H9 (cell line): ENCODE data around the gene PPIL6. TPM values are rescaled to one million over a fixed set of nuclear protein-coding genes. Genes with fewer than 3 reads are reported as not detected.
"Not testable (repeated sequence)": the region's sequence is repeated elsewhere in the genome, so short reads cannot be mapped to it uniquely, and the experiment has no call there.

Experiments
- DNase-seq: peaks from one replicate; pipeline ENCODE4 v3.0.0-alpha.2; 2017
- H2AFZ ChIP-seq: one replicate; pipeline ENCODE4 v1.6.1; 2013; ENCODE audit warnings: mild to moderate bottlenecking, low read length, control low read depth, moderate library complexity
- H2AK5ac ChIP-seq: 2 replicates; pipeline ENCODE4 v1.6.1; 2013; ENCODE audit warnings: low read length, control low read depth, mixed read lengths; ENCODE audit not compliant: insufficient read length
- H2BK120ac ChIP-seq: one replicate; pipeline ENCODE4 v1.6.1; 2013; ENCODE audit warnings: low read depth, mild to moderate bottlenecking, low read length, control low read depth, inconsistent platforms; ENCODE audit not compliant: poor library complexity, severe bottlenecking
- H2BK12ac ChIP-seq: 2 replicates; pipeline ENCODE4 v1.6.1; 2013; ENCODE audit warnings: low read length, control low read depth, mixed read lengths, low read depth; ENCODE audit not compliant: insufficient read length
- H2BK15ac ChIP-seq: 2 replicates; pipeline ENCODE4 v1.6.1; 2013; ENCODE audit warnings: low read depth, low read length, control low read depth
- H2BK20ac ChIP-seq: one replicate; pipeline ENCODE4 v1.6.1; 2013; ENCODE audit warnings: low read depth, mild to moderate bottlenecking, low read length, control low read depth, inconsistent platforms; ENCODE audit not compliant: poor library complexity, severe bottlenecking
- H2BK5ac ChIP-seq: 2 replicates; pipeline ENCODE4 v1.6.1; 2013; ENCODE audit warnings: low read length, control low read depth, mixed read lengths; ENCODE audit not compliant: insufficient read length
- H3K14ac ChIP-seq: 2 replicates; pipeline ENCODE4 v1.6.1; 2013; ENCODE audit warnings: low read length, control low read depth; ENCODE audit not compliant: insufficient read depth
- H3K18ac ChIP-seq: 2 replicates; pipeline ENCODE4 v1.6.1; 2013; ENCODE audit warnings: low read depth, mild to moderate bottlenecking, mixed read lengths, low read length, control low read depth; ENCODE audit not compliant: insufficient read length
- H3K23ac ChIP-seq: 2 replicates; pipeline ENCODE4 v1.6.1; 2013; ENCODE audit warnings: low read length, control low read depth, mixed read lengths, low read depth; ENCODE audit not compliant: insufficient read length
- H3K23me2 ChIP-seq: 2 replicates; pipeline ENCODE4 v1.6.1; 2013; ENCODE audit warnings: low read depth, mild to moderate bottlenecking, mixed read lengths, low read length, control low read depth; ENCODE audit not compliant: insufficient read length, poor library complexity, severe bottlenecking
- H3K27ac ChIP-seq: 2 replicates; pipeline ENCODE4 v1.5.1; 2013; ENCODE audit warnings: low read length, control low read depth, mixed read lengths, low read depth; ENCODE audit not compliant: insufficient read length
- H3K27me3 ChIP-seq: 2 replicates; pipeline ENCODE4 v1.6.1; 2013; ENCODE audit warnings: low read length, control low read depth, inconsistent platforms; ENCODE audit not compliant: insufficient read depth
- H3K4ac ChIP-seq: 2 replicates; pipeline ENCODE4 v1.6.1; 2013; ENCODE audit warnings: low read depth, mild to moderate bottlenecking, control low read depth, inconsistent platforms, low read length, moderate library complexity
- H3K4me1 ChIP-seq: 2 replicates; pipeline ENCODE4 v1.6.1; 2013; ENCODE audit warnings: low read length, control low read depth, inconsistent platforms; ENCODE audit not compliant: insufficient read depth
- H3K4me2 ChIP-seq: 2 replicates; pipeline ENCODE4 v1.6.1; 2013; ENCODE audit warnings: low read length, control low read depth, mixed read lengths; ENCODE audit not compliant: insufficient read length, insufficient read depth
- H3K56ac ChIP-seq: 2 replicates; pipeline ENCODE4 v1.6.1; 2013; ENCODE audit warnings: low read depth, mild to moderate bottlenecking, mixed read lengths, low read length, control low read depth; ENCODE audit not compliant: insufficient read length
- H3K79me1 ChIP-seq: 2 replicates; pipeline ENCODE4 v1.6.1; 2013; ENCODE audit warnings: low read depth, mild to moderate bottlenecking, moderate library complexity, low read length, control low read depth, inconsistent platforms; ENCODE audit not compliant: insufficient read depth, poor library complexity, severe bottlenecking
- H3K79me2 ChIP-seq: 2 replicates; pipeline ENCODE4 v1.6.1; 2013; ENCODE audit warnings: low read length, control low read depth, inconsistent platforms; ENCODE audit not compliant: insufficient read depth
- H3K9ac ChIP-seq: 2 replicates; pipeline ENCODE4 v1.6.1; 2013; ENCODE audit warnings: low read length, control low read depth, mixed read lengths; ENCODE audit not compliant: insufficient read length; ENCODE audit errors: extremely low read depth
- H3K9me3 ChIP-seq: one replicate; pipeline ENCODE4 v1.6.1; 2013; ENCODE audit warnings: low read depth, low read length, inconsistent platforms; ENCODE audit not compliant: control insufficient read depth
- H3T11ph ChIP-seq: one replicate; pipeline ENCODE4 v1.6.1; 2013; ENCODE audit warnings: mild to moderate bottlenecking, low read length, control low read depth, inconsistent platforms
- H4K20me1 ChIP-seq: one replicate; pipeline ENCODE4 v1.6.1; 2013; ENCODE audit not compliant: control insufficient read depth, insufficient read length, insufficient read depth
- H4K5ac ChIP-seq: 2 replicates; pipeline ENCODE4 v1.6.1; 2013; ENCODE audit warnings: low read depth, mild to moderate bottlenecking, mixed read lengths, low read length, control low read depth; ENCODE audit not compliant: insufficient read length
- H4K8ac ChIP-seq: replicated peaks from 2 replicates; pipeline ENCODE4 v1.6.1; 2013; ENCODE audit warnings: low read length, control low read depth, mixed read lengths, low read depth; ENCODE audit not compliant: insufficient read length
- H4K91ac ChIP-seq: 2 replicates; pipeline ENCODE4 v1.6.1; 2013; ENCODE audit warnings: low read depth, mild to moderate bottlenecking, moderate library complexity, mixed read lengths, low read length, control low read depth; ENCODE audit not compliant: insufficient read length
- H3K27ac Mint-ChIP-seq, 3 experiments: 2 replicates in 2 of 3; 3 replicates in 1 of 3; pipeline ENCODE4 v1.8.0; 2020 to 2021; ENCODE audit warnings: mixed read lengths in 3 of 3, mild to moderate bottlenecking in 1 of 3, moderate library complexity in 1 of 3
- H3K27me3 Mint-ChIP-seq: 2 replicates; pipeline ENCODE4 v1.8.0; 2021; ENCODE audit warnings: low read depth, mild to moderate bottlenecking, moderate library complexity, mixed read lengths
- H3K36me3 Mint-ChIP-seq, 3 experiments: 2 replicates in 2 of 3; 3 replicates in 1 of 3; pipeline ENCODE4 v1.8.0; 2020 to 2021; ENCODE audit warnings: low read depth in 3 of 3, mixed read lengths in 3 of 3; ENCODE audit not compliant: insufficient read depth in 1 of 3
- H3K4me1 Mint-ChIP-seq, 2 experiments: 2 replicates each; pipeline ENCODE4 v1.8.0; 2020; ENCODE audit warnings: mixed read lengths in 2 of 2
- H3K4me3 Mint-ChIP-seq, 2 experiments: 2 replicates in 1 of 2; 3 replicates in 1 of 2; pipeline ENCODE4 v1.8.0; 2020 to 2021; ENCODE audit warnings: mild to moderate bottlenecking in 2 of 2, mixed read lengths in 2 of 2, moderate library complexity in 1 of 2
- H3K9me3 Mint-ChIP-seq, 2 experiments: 2 replicates in 1 of 2; 3 replicates in 1 of 2; pipeline ENCODE4 v1.8.0; 2020; ENCODE audit warnings: mild to moderate bottlenecking in 2 of 2, mixed read lengths in 2 of 2, moderate library complexity in 1 of 2
- WGBS: extraction: QIAGEN DNeasy Blood & Tissue Kit; methylation state at CpG from one replicate; pipeline ENCODE4 v1.1.7; 2013; ENCODE audit warnings: missing lambda C conversion rate, low lambda C conversion rate, mixed read lengths; ENCODE audit not compliant: insufficient read length; ENCODE audit errors: extremely low coverage; 5-methylcytosine and 5-hydroxymethylcytosine counted together
- total RNA-seq: library from RNA; stranded (reverse); gene quantifications from 2 replicates; pipeline ENCODE4 v1.2.1, GENCODE V29; 2021
- TF ChIP-seq, protein P1 (sequence below): fragments of 200-600 bp; sonication (generic); conservative IDR thresholded peaks from 3 replicates; pipeline ENCODE4 v1.8.0; 2021; ENCODE audit warnings: antibody characterized with exemption, mild to moderate bottlenecking

The PPIL6 gene
- total RNA-seq, 1 experiment from 2014 or later = 1.0 TPM

DNA sequence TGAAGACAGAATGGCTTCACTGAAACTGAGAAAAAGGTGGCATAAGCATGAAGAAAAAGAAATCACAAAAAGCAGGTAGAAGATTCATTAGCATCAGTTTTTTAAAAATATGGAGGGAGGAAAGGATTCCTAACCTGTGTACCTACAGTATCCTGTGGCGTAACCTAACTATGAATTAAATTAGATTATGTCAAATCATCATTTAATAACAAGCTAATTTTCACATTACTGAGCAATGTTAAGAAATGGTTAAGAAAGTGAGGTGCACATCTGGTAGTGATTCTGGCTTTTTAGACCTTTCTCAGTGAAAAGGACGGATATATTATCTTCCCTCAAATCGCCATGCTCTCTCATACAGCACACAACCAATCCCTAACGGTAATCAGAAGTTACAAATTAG lies 70.7 kb downstream of the PPIL6 start:
- Histone ChIP-seq H2AFZ (no peak overlapping the region), H3K18ac (no peak overlapping the region), H4K20me1 (no peaks in the 10 kb centered on the region), H2BK12ac (no peak overlapping the region), H3K27me3 (no peaks in the 10 kb centered on the region), H3K9me3 (no peaks in the 10 kb centered on the region), H3K4ac (no peak overlapping the region), H2BK120ac (no peak overlapping the region), H4K91ac (no peak overlapping the region), H3K23me2 (no peaks in the 10 kb centered on the region), H3K14ac (no peak overlapping the region), H3K79me1 (no peaks in the 10 kb centered on the region), H3K23ac (no peak overlapping the region), H3K9ac (no peak overlapping the region), H3K4me1 (no peaks in the 10 kb centered on the region), H2BK15ac (no peak overlapping the region), H2AK5ac (no peak overlapping the region), H3T11ph (no peak overlapping the region), H3K4me2 (no peak overlapping the region), H2BK5ac (no peak overlapping the region), H2BK20ac (no peak overlapping the region), H3K27ac (no peak overlapping the region), H4K5ac (no peak overlapping the region), H4K8ac (no peak overlapping the region), H3K56ac (no peak overlapping the region), H3K79me2 (peaks cover 2% of the 10 kb centered on the region; the same call in 1 of the 2 replicates)
- no CpG with 5 or more reads among the region's 4 CpGs for WGBS
- H3K4me1 Mint-ChIP-seq = no peaks in the 10 kb centered on the region
- 0 out of 7 replicates have a peak overlapping the region, but pooled peaks of 1 of the 3 experiments have one; percentile 32 for H3K27ac Mint-ChIP-seq
- no peak overlapping the region for H3K4me3 Mint-ChIP-seq
- TF ChIP-seq, protein P1, sequence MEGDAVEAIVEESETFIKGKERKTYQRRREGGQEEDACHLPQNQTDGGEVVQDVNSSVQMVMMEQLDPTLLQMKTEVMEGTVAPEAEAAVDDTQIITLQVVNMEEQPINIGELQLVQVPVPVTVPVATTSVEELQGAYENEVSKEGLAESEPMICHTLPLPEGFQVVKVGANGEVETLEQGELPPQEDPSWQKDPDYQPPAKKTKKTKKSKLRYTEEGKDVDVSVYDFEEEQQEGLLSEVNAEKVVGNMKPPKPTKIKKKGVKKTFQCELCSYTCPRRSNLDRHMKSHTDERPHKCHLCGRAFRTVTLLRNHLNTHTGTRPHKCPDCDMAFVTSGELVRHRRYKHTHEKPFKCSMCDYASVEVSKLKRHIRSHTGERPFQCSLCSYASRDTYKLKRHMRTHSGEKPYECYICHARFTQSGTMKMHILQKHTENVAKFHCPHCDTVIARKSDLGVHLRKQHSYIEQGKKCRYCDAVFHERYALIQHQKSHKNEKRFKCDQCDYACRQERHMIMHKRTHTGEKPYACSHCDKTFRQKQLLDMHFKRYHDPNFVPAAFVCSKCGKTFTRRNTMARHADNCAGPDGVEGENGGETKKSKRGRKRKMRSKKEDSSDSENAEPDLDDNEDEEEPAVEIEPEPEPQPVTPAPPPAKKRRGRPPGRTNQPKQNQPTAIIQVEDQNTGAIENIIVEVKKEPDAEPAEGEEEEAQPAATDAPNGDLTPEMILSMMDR = no peak
- DNase-seq = no peak
- no peaks in the 10 kb centered on the region for H3K27me3 Mint-ChIP-seq
- H3K9me3 Mint-ChIP-seq = no peaks in the 10 kb centered on the region; a peak in 1 of 5 replicates
- peaks cover 41 to 79% (median 68%) of the 10 kb centered on the region in 3 experiments for H3K36me3 Mint-ChIP-seq

DNA sequence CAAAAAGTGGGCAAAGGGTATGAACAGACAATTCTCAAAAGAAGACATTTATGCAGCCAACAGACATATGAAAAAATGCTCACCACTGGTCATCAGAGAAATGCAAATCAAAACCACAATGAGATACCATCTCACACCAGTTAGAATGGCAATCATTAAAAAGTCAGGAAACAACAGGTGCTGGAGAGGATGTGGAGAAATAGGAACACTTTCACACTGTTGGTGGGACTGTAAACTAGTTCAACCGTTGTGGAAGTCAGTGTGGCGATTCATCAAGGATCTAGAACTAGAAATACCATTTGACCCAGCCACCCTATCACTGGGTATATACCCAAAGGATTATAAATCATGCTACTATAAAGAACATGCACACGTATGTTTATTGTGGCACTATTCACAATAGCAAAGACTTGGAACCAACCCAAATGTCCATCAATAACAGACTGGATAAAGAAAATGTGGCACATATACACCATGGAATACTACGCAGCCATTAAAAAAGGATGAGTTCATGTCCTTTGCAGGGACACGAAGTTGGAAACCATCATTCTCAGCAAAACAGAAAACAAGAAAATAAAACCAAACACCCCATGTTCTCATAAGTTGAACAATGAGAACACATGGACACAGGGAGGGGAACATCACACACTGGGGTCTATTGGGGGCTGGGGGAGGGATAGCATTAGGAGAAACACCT lies 75.9 kb downstream of the PPIL6 start:
- H2BK120ac ChIP-seq, H3K23me2 ChIP-seq, H3K9me3 ChIP-seq, H3K56ac ChIP-seq, H3K27me3 ChIP-seq, H3K79me1 ChIP-seq, H2BK20ac ChIP-seq, H2BK15ac ChIP-seq, H4K8ac ChIP-seq, DNase-seq, H2AK5ac ChIP-seq, H3K79me2 ChIP-seq, H3K14ac ChIP-seq, H3K18ac ChIP-seq, H3T11ph ChIP-seq, H3K27ac Mint-ChIP-seq, H3K4ac ChIP-seq, H3K4me3 Mint-ChIP-seq, H3K9ac ChIP-seq, H4K5ac ChIP-seq, H4K91ac ChIP-seq, H2AFZ ChIP-seq, H3K4me2 ChIP-seq, H2BK12ac ChIP-seq, H4K20me1 ChIP-seq, H2BK5ac ChIP-seq, H3K9me3 Mint-ChIP-seq, H3K27ac ChIP-seq, H3K4me1 Mint-ChIP-seq, H3K27me3 Mint-ChIP-seq, H3K4me1 ChIP-seq, H3K23ac ChIP-seq: not testable (repeated sequence)
- no CpG with 5 or more reads among the region's 5 CpGs for WGBS
- H3K36me3 Mint-ChIP-seq = peaks cover 58 to 85% (median 81%) of the 10 kb centered on the region in 3 experiments
